CD4-positive, CD25-positive, alpha-beta regulatory T cell (primary cell): ENCODE results near the gene ZNF747. TPM values are rescaled to one million over a fixed set of nuclear protein-coding genes. Genes with fewer than 3 reads are reported as not detected.

Experiments used
- ATAC-seq, 2 donors: fragments of 150-1000 bp; cut with Tn5 transposase; one replicate each; pipeline ENCODE4 v1.10.0; 2021; ENCODE audit warnings: low read depth in 2 of 2, moderate number of reproducible peaks in 2 of 2, moderate library complexity in 1 of 2
- DNase-seq, 3 donors: peaks; one replicate each; pipeline versions ENCODE4 v3.0.0 to v3.0.0-alpha.2; 2012 to 2022; ENCODE audit warnings: mixed read lengths in 1 of 3
- H3K27ac ChIP-seq: one replicate; pipeline ENCODE4 v1.7.0; 2013; ENCODE audit warnings: mild to moderate bottlenecking, low read length; ENCODE audit not compliant: insufficient read depth, poor library complexity, severe bottlenecking
- H3K27me3 ChIP-seq: one replicate; pipeline ENCODE4 v1.7.0; 2013; ENCODE audit warnings: low read length; ENCODE audit not compliant: control insufficient read depth, insufficient read depth
- H3K36me3 ChIP-seq: one replicate; pipeline ENCODE4 v1.7.0; 2013; ENCODE audit warnings: mild to moderate bottlenecking, low read length, moderate library complexity; ENCODE audit not compliant: control insufficient read depth, insufficient read depth
- H3K4me1 ChIP-seq: 2 replicates; pipeline ENCODE4 v1.7.0; 2013; ENCODE audit warnings: mild to moderate bottlenecking, low read length; ENCODE audit not compliant: insufficient read depth, control insufficient read depth, poor library complexity, severe bottlenecking
- H3K4me3 ChIP-seq: one replicate; pipeline ENCODE4 v1.7.0; 2013; ENCODE audit warnings: low read depth, mild to moderate bottlenecking, low read length, moderate library complexity
- H3K9me3 ChIP-seq, 2 experiments: 1 replicate in 1 of 2; 2 replicates in 1 of 2; pipeline ENCODE4 v1.7.0; 2013; ENCODE audit warnings: low read length in 2 of 2, mild to moderate bottlenecking in 1 of 2, moderate library complexity in 1 of 2; ENCODE audit not compliant: control insufficient read depth in 2 of 2
- H3K27ac Mint-ChIP-seq, 3 donors: one replicate each; pipeline ENCODE4 v1.8.0; 2020 to 2022; ENCODE audit warnings: mild to moderate bottlenecking in 3 of 3, mixed read lengths in 3 of 3, moderate library complexity in 2 of 3
- H3K27me3 Mint-ChIP-seq: one replicate; pipeline ENCODE4 v1.8.0; 2022; ENCODE audit warnings: mild to moderate bottlenecking, mixed read lengths
- H3K36me3 Mint-ChIP-seq: one replicate; pipeline ENCODE4 v1.8.0; 2020; ENCODE audit warnings: mixed read lengths
- H3K4me1 Mint-ChIP-seq, 4 donors: one replicate each; pipeline ENCODE4 v1.8.0; 2020 to 2022; ENCODE audit warnings: mixed read lengths in 4 of 4, mild to moderate bottlenecking in 1 of 4
- H3K4me3 Mint-ChIP-seq, 4 donors: one replicate each; pipeline ENCODE4 v1.8.0; 2020 to 2022; ENCODE audit warnings: mild to moderate bottlenecking in 4 of 4, mixed read lengths in 4 of 4, moderate library complexity in 3 of 4
- H3K9me3 Mint-ChIP-seq, 7 donors: one replicate each; pipeline ENCODE4 v1.8.0; 2020 to 2022; ENCODE audit warnings: mixed read lengths in 7 of 7, mild to moderate bottlenecking in 3 of 7, moderate library complexity in 2 of 7
- polyA plus RNA-seq, 4 donors: library from polyadenylated mRNA; unstranded; fragments of 300-500 nt; fragmentation: Illumina TruSeq; gene quantifications; one replicate each; pipeline ENCODE4 v1.2.3, GENCODE V29; 2021
- total RNA-seq: library from RNA; stranded (reverse); gene quantifications from one replicate; pipeline ENCODE4 v1.2.3, GENCODE V29; 2022

ZNF747 gene
- total RNA-seq (5.0 TPM), polyA plus RNA-seq (1 to 10 TPM; 6.4 to 9.4 (median 8.6) TPM)

GRCh38 chr16:30534368-30535105 lies at the start of gene ZNF747:
Gene ZNF747, minus strand, starts transcription at chr16:30534858. Its CDS starts 179 bp downstream, at chr16:30534679.
- Histone ChIP-seq H3K4me3 (peak within 1 kb of the TSS; percentile 94), H3K36me3 (peaks cover 5% of the 10 kb centered on the region), H3K27me3 (no peaks in the 10 kb centered on the region), H3K4me1 (peaks cover 32% of the 10 kb centered on the region), H3K9me3 (no peaks in the 10 kb centered on the region), H3K27ac (peak within 1 kb of the TSS; percentile 90)
- peak within 1 kb of the TSS; percentile 89 to 99 (median 96) for H3K4me3 Mint-ChIP-seq
- H3K27me3 Mint-ChIP-seq = no peaks in the 10 kb centered on the region
- H3K36me3 Mint-ChIP-seq = peaks cover 14% of the 10 kb centered on the region
- H3K9me3 Mint-ChIP-seq = no peaks in the 10 kb centered on the region
- DNase-seq = peak; percentile 88 to 94 (median 91)
- peak; percentile 76 to 82 for ATAC-seq
- H3K4me1 Mint-ChIP-seq = peaks cover 10 to 61% (median 25%) of the 10 kb centered on the region in 4 donors
- H3K27ac Mint-ChIP-seq = peak within 1 kb of the TSS; percentile 96 to 99 (median 98)

DNA sequence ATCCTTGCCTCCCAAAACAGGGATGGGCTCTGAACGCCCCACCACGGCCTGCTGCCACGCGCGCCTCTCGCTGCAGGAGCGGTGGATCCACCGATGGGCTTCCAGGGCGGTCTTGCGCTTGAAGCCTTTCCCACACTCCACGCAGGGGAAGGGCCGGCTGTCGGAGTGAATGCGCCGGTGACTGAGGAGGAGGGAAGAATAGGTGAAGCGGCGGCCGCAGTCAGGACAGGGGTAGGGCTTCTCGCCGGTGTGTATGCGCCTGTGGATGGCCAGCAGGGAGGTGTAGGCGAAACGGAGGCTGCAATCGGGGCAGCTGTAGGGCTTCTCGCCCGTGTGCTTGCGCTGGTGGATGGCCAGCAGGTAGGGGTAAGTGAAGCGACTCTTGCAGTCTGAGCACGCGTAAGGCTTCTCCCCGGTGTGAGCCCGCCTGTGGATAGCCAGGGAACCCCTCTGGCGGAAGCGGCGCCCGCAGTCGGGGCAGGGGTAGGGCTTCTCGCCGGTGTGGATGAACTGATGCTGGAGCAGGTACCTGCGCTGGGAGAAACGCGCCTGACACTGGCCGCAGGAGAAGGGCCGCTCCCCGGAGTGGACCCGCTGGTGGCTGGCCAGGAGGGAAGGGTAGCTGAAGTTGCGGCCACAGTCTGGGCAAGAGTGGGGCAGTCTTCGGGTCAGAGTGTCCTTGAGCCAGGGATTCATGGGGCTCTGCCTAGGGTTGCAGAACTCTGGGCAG lies 48.1 kb upstream of the ZNF747 start:
- H3K4me3 Mint-ChIP-seq = no peak overlapping the region
- Histone ChIP-seq H3K4me1 (peaks cover 27% of the 10 kb centered on the region), H3K4me3 (no peak overlapping the region), H3K27ac (no peak overlapping the region), H3K36me3 (peaks cover 12% of the 10 kb centered on the region), H3K9me3 (no peaks in the 10 kb centered on the region), H3K27me3 (no peaks in the 10 kb centered on the region)
- H3K4me1 Mint-ChIP-seq = peaks cover 1 to 38% (median 10%) of the 10 kb centered on the region in 4 donors
- no peak for DNase-seq
- peaks cover 4% of the 10 kb centered on the region for H3K36me3 Mint-ChIP-seq
- ATAC-seq = no peak
- H3K27me3 Mint-ChIP-seq = no peaks in the 10 kb centered on the region
- H3K27ac Mint-ChIP-seq = no peak overlapping the region
- no peaks in the 10 kb centered on the region for H3K9me3 Mint-ChIP-seq

GRCh38 chr16:30581457-30581856 lies 46.8 kb upstream of the ZNF747 start:
- peaks cover 4% of the 10 kb centered on the region for H3K36me3 Mint-ChIP-seq
- peak overlapping the region in 1 of 4 donors; percentile 21 for H3K4me3 Mint-ChIP-seq
- no peak for ATAC-seq

GRCh38 chr16:30574678-30575077 lies 40.0 kb upstream of the ZNF747 start:
- Mint-ChIP-seq H3K27me3 (no peaks in the 10 kb centered on the region), H3K36me3 (no peaks in the 10 kb centered on the region), H3K4me3 (peak overlapping the region in 1 of 4 donors; percentile 45), H3K4me1 (peaks cover 5 to 25% (median 14%) of the 10 kb centered on the region in 4 donors), H3K27ac (peak overlapping the region in 1 of 3 donors; percentile 82), H3K9me3 (no peaks in the 10 kb centered on the region)
- H3K4me3 ChIP-seq = no peak overlapping the region
- no peaks in the 10 kb centered on the region for H3K27me3 ChIP-seq
- no peak for DNase-seq
- H3K9me3 ChIP-seq = no peaks in the 10 kb centered on the region
- peaks cover 23% of the 10 kb centered on the region for H3K4me1 ChIP-seq
- no peaks in the 10 kb centered on the region for H3K36me3 ChIP-seq
- ATAC-seq = no peak
- H3K27ac ChIP-seq = no peak overlapping the region

More at GRCh38 chr16:30581457-30581856, 46.8 kb upstream of the ZNF747 start:
- H3K36me3 ChIP-seq = peaks cover 12% of the 10 kb centered on the region
- Mint-ChIP-seq H3K27me3 (no peaks in the 10 kb centered on the region), H3K9me3 (no peaks in the 10 kb centered on the region), H3K27ac (no peak overlapping the region), H3K4me1 (peaks cover 0 to 30% (median 10%) of the 10 kb centered on the region in 4 donors)
- H3K9me3 ChIP-seq = no peaks in the 10 kb centered on the region
- DNase-seq = no peak
- H3K27ac ChIP-seq = no peak overlapping the region
- H3K4me3 ChIP-seq = no peak overlapping the region
- no peaks in the 10 kb centered on the region for H3K27me3 ChIP-seq
- peaks cover 19% of the 10 kb centered on the region for H3K4me1 ChIP-seq

- no peaks in the 10 kb centered on the region for H3K36me3 ChIP-seq
- H3K9me3 ChIP-seq = no peaks in the 10 kb centered on the region
- peak within 1 kb of the TSS; percentile 88 for H3K4me3 ChIP-seq
- ATAC-seq (peak; percentile 82 to 83), DNase-seq (peak; percentile 95 to 99 (median 97))
- peaks cover 50% of the 10 kb centered on the region for H3K4me1 ChIP-seq
- Mint-ChIP-seq H3K4me3 (peak within 1 kb of the TSS; percentile 93 to 99 (median 94)), H3K36me3 (no peaks in the 10 kb centered on the region), H3K27ac (peak within 1 kb of the TSS; percentile 95 to 99 (median 97)), H3K4me1 (peaks cover 17 to 48% (median 27%) of the 10 kb centered on the region in 4 donors), H3K27me3 (no peaks in the 10 kb centered on the region), H3K9me3 (no peaks in the 10 kb centered on the region)
- H3K27me3 ChIP-seq = no peaks in the 10 kb centered on the region
- H3K27ac ChIP-seq = peak within 1 kb of the TSS; percentile 97
These were observed 37.0 kb upstream of the ZNF747 start, which contains the start of gene ZNF688 for GRCh38 chr16:30571445-30572322. Gene ZNF688, minus strand, starts transcription at chr16:30571714. Its CDS starts 85 bp downstream, at chr16:30571629.

GRCh38 chr16:30570636-30571444 lies 36.2 kb upstream of the ZNF747 start:
- Mint-ChIP-seq H3K4me3 (peak overlapping the region; percentile 86 to 94 (median 90)), H3K27ac (peak overlapping the region; percentile 95 to 99 (median 96)), H3K36me3 (no peaks in the 10 kb centered on the region), H3K4me1 (peaks cover 17 to 54% (median 31%) of the 10 kb centered on the region in 4 donors), H3K27me3 (no peaks in the 10 kb centered on the region), H3K9me3 (no peaks in the 10 kb centered on the region)
- DNase-seq = no peak
- peak overlapping the region; percentile 70 for H3K4me3 ChIP-seq
- H3K27ac ChIP-seq = peak overlapping the region; percentile 97
- no peak for ATAC-seq
- H3K36me3 ChIP-seq = no peaks in the 10 kb centered on the region
- no peaks in the 10 kb centered on the region for H3K27me3 ChIP-seq
- H3K9me3 ChIP-seq = no peaks in the 10 kb centered on the region
- peaks cover 50% of the 10 kb centered on the region for H3K4me1 ChIP-seq
